HG03460 (cell line): ENCODE results near the gene PIP5K1A.

ENCODE experiments used
- ATAC-seq: cut with Tn5 transposase; IDR thresholded peaks from one replicate; pipeline ENCODE4 v1.9.1; 2021; ENCODE audit not compliant: unreplicated experiment

The PIP5K1A gene

DNA sequence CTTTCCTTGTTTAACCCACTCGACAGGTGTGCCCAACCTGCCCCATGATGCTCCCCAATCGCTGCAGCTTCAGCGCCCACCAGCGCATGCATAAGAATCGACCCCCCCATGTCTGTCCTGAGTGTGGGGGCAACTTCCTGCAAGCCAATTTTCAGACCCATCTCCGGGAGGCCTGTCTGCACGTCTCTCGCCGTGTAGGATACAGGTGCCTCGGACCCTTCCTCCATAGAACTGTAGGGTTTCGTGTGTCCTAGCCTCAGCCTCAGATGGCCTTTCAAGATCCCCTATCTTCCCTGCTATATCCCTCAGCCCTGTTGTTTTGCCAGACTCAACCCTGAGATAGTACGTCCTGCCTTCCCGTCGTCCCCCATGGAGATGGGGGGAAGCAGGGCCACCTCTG lies 90.2 kb downstream of the PIP5K1A start:
- no peak for ATAC-seq

DNA sequence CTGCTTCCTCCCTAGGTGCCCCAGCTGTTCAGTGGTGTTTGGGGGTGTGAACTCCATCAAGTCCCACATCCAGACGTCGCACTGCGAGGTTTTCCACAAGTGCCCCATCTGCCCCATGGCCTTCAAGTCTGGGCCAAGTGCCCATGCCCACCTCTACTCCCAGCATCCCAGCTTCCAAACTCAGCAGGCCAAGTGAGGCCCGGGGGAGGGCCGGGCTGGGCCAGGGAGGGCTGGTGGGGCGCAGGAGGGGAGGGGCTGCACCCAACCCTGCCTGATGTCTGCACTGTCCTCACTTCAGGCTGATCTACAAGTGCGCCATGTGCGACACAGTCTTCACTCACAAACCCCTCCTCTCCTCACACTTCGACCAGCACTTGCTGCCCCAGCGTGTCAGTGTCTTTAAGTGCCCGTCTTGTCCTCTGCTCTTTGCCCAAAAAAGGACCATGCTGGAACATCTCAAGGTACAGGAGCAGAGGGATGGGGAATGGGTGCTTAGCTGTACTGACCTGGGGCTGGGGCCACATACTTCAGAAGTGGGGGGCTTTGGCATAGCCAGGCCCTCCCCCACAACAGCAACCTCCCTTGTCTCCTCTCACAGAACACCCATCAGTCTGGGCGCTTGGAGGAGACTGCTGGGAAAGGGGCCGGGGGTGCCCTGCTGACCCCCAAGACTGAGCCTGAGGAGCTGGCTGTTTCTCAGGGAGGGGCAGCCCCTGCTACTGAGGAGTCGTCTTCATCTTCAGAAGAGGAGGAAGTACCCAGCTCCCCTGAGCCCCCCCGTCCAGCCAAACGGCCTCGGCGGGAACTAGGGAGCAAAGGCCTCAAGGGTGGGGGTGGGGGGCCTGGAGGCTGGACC lies 91.0 kb downstream of the PIP5K1A start:
- no peak for ATAC-seq

DNA sequence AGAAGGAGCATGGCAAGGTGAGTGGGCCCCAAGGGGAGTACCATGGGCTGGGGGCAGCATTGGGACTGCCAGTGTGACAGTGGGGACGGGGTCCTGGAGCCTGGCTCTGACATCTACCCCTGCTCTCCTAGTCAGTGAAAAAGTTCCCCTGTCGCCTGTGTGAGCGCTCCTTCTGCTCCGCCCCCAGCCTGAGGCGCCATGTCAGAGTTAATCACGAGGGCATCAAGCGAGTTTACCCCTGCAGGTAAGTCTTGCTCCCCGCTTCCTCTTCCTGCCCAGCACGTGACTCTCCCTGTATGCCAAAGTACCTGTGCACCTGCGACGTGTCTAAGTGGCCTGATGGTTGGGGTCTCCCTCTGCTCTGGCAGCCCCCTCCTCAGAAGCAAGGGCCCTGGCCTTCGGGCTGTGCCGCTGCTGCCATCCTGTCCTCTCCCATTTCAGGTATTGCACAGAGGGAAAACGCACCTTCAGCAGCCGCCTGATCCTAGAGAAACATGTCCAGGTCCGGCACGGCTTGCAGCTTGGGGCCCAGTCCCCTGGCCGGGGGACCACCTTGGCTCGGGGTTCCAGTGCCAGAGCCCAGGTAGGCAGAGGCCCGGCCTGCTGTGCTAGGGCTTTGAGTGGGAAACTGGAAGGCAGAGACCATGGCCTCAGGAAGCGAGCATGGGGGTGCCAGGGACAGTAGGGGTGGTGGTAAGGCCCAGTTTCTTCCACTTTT lies 91.8 kb downstream of the PIP5K1A start:
- ATAC-seq, result no peak

DNA sequence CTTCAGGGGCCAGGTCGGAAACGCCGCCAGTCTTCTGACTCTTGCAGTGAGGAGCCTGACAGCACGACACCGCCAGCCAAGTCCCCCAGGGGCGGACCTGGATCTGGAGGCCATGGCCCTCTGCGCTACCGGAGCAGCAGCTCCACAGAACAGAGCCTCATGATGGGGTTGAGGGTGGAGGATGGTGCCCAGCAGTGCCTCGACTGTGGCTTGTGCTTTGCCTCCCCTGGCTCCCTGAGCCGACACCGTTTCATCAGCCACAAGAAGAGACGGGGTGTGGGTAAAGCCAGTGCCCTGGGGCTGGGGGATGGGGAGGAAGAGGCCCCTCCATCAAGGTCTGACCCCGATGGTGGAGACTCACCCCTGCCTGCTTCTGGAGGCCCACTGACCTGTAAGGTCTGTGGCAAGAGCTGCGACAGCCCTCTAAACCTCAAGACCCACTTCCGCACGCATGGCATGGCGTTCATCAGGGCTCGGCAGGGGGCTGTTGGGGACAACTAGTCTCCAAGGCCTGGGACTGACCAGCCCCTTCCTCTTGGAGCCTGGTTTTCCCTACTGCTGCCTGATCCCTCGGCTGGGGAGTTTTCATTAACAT lies 92.5 kb downstream of the PIP5K1A start:
- ATAC-seq, result no peak

DNA sequence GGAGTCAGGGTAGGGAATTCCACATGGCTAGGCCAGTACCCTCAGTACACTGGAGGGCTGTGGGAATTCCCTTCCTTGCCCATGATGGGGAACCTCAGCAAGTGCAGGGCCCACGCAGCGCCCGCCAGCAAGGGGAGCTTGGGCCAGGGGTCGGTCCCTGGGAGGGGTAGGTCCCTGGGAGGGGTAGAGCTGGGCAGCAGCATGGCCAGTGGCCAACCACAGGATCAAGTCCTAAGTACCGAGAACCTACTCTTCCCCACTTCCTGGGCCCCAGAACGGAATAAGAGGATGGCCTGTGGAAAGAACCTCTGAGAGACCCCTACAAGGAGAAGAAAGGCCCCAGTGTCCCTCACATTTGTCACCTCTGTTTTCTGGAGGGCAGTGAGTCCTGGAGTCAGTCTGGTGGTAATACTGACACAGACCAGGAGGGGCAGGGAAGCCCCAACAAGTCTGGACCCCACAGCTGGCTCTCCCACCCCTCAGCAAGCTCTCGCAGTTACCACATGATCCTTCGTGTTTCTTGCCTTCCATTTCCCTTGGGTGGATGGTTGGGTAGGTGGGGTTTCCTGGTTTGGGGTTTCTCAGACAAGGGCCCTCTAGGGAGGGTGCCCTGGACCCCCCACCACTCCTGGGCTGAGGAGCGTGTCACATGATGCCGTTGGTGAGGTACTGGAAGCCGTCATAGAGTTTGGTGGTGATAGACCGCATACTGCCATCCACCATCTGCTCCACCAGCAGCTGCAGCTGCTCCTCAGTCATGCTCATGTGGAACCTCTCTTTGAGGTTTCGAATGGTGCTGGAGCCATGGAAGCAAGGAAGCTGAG lies 94.1 kb downstream of the PIP5K1A start:
- ATAC-seq, result no peak

DNA sequence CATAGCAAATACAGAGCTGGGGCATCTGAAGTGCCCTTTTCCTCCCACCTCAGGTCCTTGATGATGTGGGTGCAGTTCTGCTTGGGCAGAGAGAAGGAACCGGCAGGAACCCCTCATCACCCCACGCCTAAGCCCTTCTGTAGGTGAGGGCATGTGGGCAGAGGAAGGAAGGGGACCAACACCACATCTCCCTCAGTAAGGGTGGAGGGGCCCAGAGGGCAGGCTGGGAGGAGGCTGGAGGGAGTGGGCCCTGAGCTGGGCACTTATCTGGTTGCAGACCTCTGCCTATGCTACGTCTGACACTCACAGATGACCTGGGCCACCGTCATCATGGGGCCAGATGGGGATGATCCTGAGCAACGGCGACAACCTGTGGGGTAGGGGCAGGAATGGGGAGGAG lies 94.7 kb downstream of the PIP5K1A start:
- no peak for ATAC-seq

DNA sequence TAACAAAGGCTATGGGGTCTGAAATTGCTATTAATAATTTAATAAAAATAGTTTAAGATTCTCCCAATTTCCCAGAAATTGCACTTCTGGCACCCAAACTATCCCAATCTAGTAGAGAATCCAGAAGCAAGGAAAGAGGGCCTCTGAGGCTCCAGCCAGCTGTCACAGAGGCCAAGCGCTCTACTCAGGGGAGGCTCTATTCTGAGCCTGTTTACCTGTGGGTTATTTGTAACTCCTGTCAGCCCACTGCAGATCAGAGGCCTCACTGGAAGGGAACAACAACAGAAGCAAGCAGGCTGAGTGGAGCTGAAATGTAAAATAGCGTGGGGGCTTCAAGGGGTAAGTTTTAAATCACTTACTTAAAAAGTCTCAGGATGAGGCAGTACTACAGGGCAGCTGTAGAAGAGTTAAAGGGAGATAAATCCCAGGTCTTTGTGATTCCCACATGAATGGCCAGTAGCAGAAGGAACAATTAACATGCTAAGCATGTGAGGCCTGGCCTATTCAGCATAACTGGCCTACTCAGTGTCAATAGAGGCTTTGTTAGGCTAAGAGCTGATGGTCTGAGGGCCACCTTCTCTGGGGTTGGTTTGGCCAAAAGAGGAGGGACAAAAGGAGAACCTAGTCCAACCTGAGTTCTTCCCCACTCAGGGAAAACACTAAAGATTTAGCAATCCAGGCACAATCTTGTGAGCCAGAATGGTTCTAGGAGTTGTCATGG lies 96.5 kb downstream of the PIP5K1A start:
- ATAC-seq, result no peak
